ENCODE data around the gene SLC39A5. TPM values are rescaled to one million over a fixed set of nuclear protein-coding genes. Genes with fewer than 3 reads are reported as not detected.

SLC39A5 gene
- polyA plus RNA-seq, 1 of the 3 experiments (the other 2 are of a cell fraction) = 0.12 TPM

GRCh38 chr12:56221757-56222530 is 7.9 kb upstream of the SLC39A5 start, which contains the start of gene RNF41:
TSS of gene RNF41 (minus strand) at chr12:56221922. CDS start at chr12:56214047, 7,875 bp downstream.
- peak within 1 kb of the TSS; percentile 71 to 85 for H3K4me3 ChIP-seq (ENCODE audit: low read depth in 2 of 2, low read length in 1 of 2)
- no peaks in the 10 kb centered on the region for H4K20me1 ChIP-seq (ENCODE audit: insufficient read depth)
- no peaks in the 10 kb centered on the region for H3K36me3 ChIP-seq (replicated peaks in 1 of 2; ENCODE audit: control insufficient read depth in 1 of 2, insufficient read depth in 2 of 2, low read length in 1 of 2)
- H3K4me1 ChIP-seq (ENCODE audit: control insufficient read depth in 1 of 2, insufficient read depth in 2 of 2, low read depth in 1 of 2, low read length in 1 of 2) = peaks cover 13 to 22% of the 10 kb centered on the region in 2 experiments; a peak in 2 of 4 replicates
- no peaks in the 10 kb centered on the region for H3K27me3 ChIP-seq (ENCODE audit: insufficient read depth)
- H3K27ac ChIP-seq (ENCODE audit: low read depth in 2 of 2, low read length in 1 of 2) = peak within 1 kb of the TSS; percentile 93 to 98
- ChIA-PET CTCF (interaction anchor here (0.6 to 4.1 kb wide), 29 partner anchors 9 to 887 kb away, joined by 3 to 47 read pairs (median 5); partner anchors contain the start of genes ANKRD52, COQ10A, ESYT1 and MYL6B), POLR2A (interaction anchor here (0.5 to 3.0 kb wide), 18 partner anchors 10 to 1530 kb away, joined by 3 to 23 read pairs (median 6); partner anchors contain the start of genes ANKRD52, CDK4, CNPY2 and COQ10A)
- H3K9me2 ChIP-seq = no peaks in the 10 kb centered on the region
- peak within 1 kb of the TSS; percentile 80 for H3K4me2 ChIP-seq
- WGBS (ENCODE audit: low lambda C conversion rate) = 11% methylated on average over 34 of the region's 42 CpGs
- peak within 1 kb of the TSS; percentile 96 for H3K9ac ChIP-seq
- peaks cover 24% of the 10 kb centered on the region for H3F3A ChIP-seq (replicated peaks; ENCODE audit: insufficient read depth)
- DNase-seq = peak; percentile 96
- H2AFZ ChIP-seq (ENCODE audit: low read depth) = peak within 1 kb of the TSS; percentile 61; the same call in 1 of the 2 replicates
- H3K79me2 ChIP-seq (ENCODE audit: insufficient read depth) = peaks cover 41% of the 10 kb centered on the region
- TF ChIP-seq NFIC (IDR thresholded peaks at IDR 0.05; ENCODE audit: borderline replicate concordance) (no peak), MAX (IDR thresholded peaks at IDR 0.05; ENCODE audit: low read depth) (peak; percentile 89), PBX3 (IDR thresholded peaks at IDR 0.05) (no peak), EZH2phosphoT487 (IDR thresholded peaks at IDR 0.05; ENCODE audit: borderline replicate concordance, low read depth) (no peak), JUND (IDR thresholded peaks at IDR 0.05) (no peak), ZBTB33 (IDR thresholded peaks at IDR 0.05; ENCODE audit: borderline replicate concordance, low read depth) (0 out of 2 replicates have a peak, but pooled peaks have one; percentile 34), MXI1 (IDR thresholded peaks at IDR 0.05; ENCODE audit: low read depth, low read length) (peak; percentile 91), YY1 (IDR thresholded peaks at IDR 0.05; ENCODE audit: low read depth) (0 out of 2 replicates have a peak, but pooled peaks have one; percentile 22), TAF1 (IDR thresholded peaks at IDR 0.05; ENCODE audit: borderline replicate concordance, low read depth, low read length) (peak; percentile 87), FOXJ3 (CRISPR knock-in tag; IDR thresholded peaks at IDR 0.05) (no peak), CTCF (IDR thresholded peaks at IDR 0.05) (no peak; the same call in 1 of the 2 replicates), CHD2 (IDR thresholded peaks at IDR 0.05; ENCODE audit: low read length, partially characterized antibody) (peak; percentile 63), POLR2AphosphoS5 (IDR thresholded peaks at IDR 0.05; ENCODE audit: low read depth, low read length) (peak; percentile 96), RAD21 (IDR thresholded peaks at IDR 0.05; ENCODE audit: low read length) (no peak), SIN3A (IDR thresholded peaks at IDR 0.05; ENCODE audit: borderline replicate concordance, low read depth, low read length) (0 out of 2 replicates have a peak, but pooled peaks have one; percentile 77), NRF1 (IDR thresholded peaks at IDR 0.05; ENCODE audit: low read depth, low read length) (peak; percentile 31; the same call in 1 of the 2 replicates), ELF1 (IDR thresholded peaks at IDR 0.05) (peak; percentile 66), RFX5 (IDR thresholded peaks at IDR 0.05; ENCODE audit: low read length) (peak; percentile 63; the same call in 1 of the 2 replicates), FOSL2 (IDR thresholded peaks at IDR 0.05; ENCODE audit: borderline replicate concordance, low read depth) (no peak), GABPA (IDR thresholded peaks at IDR 0.05; ENCODE audit: low read depth) (peak; percentile 79), RCOR1 (IDR thresholded peaks at IDR 0.05; ENCODE audit: low read length) (no peak)
- H3K9me3 ChIP-seq = no peaks in the 10 kb centered on the region
